ENCODE data around the gene PCNX4. TPM values are rescaled to one million over a fixed set of nuclear protein-coding genes. Genes with fewer than 3 reads are reported as not detected.
A peak's percentile ranks its signal among the peaks of the same experiment; 100 is the strongest.

The PCNX4 gene
- total RNA-seq, 1 donor from 2014 or later = 68.7 TPM

- no peak for DNase-seq (ENCODE audit: low spot score)
- Mint-ChIP-seq H3K36me3 (ENCODE audit: low read depth, unreplicated experiment) (peaks cover 4% of the 10 kb centered on the region), H3K4me3 (ENCODE audit: unreplicated experiment) (peak overlapping the region; percentile 6), H3K27me3 (ENCODE audit: unreplicated experiment) (peaks cover 10% of the 10 kb centered on the region), H3K9me3 (ENCODE audit: unreplicated experiment) (no peaks in the 10 kb centered on the region), H3K4me1 (ENCODE audit: unreplicated experiment) (peaks cover 13% of the 10 kb centered on the region), H3K27ac (ENCODE audit: unreplicated experiment) (no peak overlapping the region)
- TF ChIP-seq, protein P1, sequence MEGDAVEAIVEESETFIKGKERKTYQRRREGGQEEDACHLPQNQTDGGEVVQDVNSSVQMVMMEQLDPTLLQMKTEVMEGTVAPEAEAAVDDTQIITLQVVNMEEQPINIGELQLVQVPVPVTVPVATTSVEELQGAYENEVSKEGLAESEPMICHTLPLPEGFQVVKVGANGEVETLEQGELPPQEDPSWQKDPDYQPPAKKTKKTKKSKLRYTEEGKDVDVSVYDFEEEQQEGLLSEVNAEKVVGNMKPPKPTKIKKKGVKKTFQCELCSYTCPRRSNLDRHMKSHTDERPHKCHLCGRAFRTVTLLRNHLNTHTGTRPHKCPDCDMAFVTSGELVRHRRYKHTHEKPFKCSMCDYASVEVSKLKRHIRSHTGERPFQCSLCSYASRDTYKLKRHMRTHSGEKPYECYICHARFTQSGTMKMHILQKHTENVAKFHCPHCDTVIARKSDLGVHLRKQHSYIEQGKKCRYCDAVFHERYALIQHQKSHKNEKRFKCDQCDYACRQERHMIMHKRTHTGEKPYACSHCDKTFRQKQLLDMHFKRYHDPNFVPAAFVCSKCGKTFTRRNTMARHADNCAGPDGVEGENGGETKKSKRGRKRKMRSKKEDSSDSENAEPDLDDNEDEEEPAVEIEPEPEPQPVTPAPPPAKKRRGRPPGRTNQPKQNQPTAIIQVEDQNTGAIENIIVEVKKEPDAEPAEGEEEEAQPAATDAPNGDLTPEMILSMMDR (IDR thresholded peaks at IDR 0.05; ENCODE audit: unreplicated experiment) = no peak
Observed at GRCh38 chr14:60161196-60162107, 69.7 kb downstream of the PCNX4 start.

- Mint-ChIP-seq H3K9me3 (ENCODE audit: unreplicated experiment) (no peaks in the 10 kb centered on the region), H3K27ac (ENCODE audit: unreplicated experiment) (no peak overlapping the region), H3K27me3 (ENCODE audit: unreplicated experiment) (peaks cover 10% of the 10 kb centered on the region), H3K4me3 (ENCODE audit: unreplicated experiment) (no peak overlapping the region), H3K4me1 (ENCODE audit: unreplicated experiment) (peaks cover 13% of the 10 kb centered on the region), H3K36me3 (ENCODE audit: low read depth, unreplicated experiment) (peaks cover 4% of the 10 kb centered on the region)
- TF ChIP-seq, protein P1 (IDR thresholded peaks at IDR 0.05; ENCODE audit: unreplicated experiment) = no peak
- no peak for DNase-seq (ENCODE audit: low spot score)
Observed at GRCh38 chr14:60163693-60164092, 72.0 kb downstream of the PCNX4 start.

DNA sequence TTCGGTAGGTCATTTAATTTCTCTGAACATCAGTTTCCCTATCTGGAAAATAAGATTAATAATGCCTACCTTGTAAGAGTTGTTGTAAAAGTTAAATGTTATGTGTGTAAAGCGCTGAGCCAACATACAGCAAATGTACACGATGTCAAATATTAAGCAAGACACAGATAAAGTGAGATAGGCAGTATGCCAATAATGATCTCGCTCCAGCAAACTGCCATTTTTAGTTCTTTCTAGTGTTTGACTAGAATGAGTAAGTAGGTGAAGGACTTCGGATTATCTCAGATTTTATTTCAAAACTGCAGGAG lies 72.6 kb downstream of the PCNX4 start:
- peaks cover 10% of the 10 kb centered on the region for H3K27me3 Mint-ChIP-seq (ENCODE audit: unreplicated experiment)
- TF ChIP-seq, protein P1 (IDR thresholded peaks at IDR 0.05; ENCODE audit: unreplicated experiment) = no peak
- no peaks in the 10 kb centered on the region for H3K9me3 Mint-ChIP-seq (ENCODE audit: unreplicated experiment)
- peaks cover 13% of the 10 kb centered on the region for H3K4me1 Mint-ChIP-seq (ENCODE audit: unreplicated experiment)
- no peak for DNase-seq (ENCODE audit: low spot score)
- peak overlapping the region; percentile 51 for H3K27ac Mint-ChIP-seq (ENCODE audit: unreplicated experiment)
- peaks cover 4% of the 10 kb centered on the region for H3K36me3 Mint-ChIP-seq (ENCODE audit: low read depth, unreplicated experiment)
- H3K4me3 Mint-ChIP-seq (ENCODE audit: unreplicated experiment) = peak overlapping the region; percentile 96

DNA sequence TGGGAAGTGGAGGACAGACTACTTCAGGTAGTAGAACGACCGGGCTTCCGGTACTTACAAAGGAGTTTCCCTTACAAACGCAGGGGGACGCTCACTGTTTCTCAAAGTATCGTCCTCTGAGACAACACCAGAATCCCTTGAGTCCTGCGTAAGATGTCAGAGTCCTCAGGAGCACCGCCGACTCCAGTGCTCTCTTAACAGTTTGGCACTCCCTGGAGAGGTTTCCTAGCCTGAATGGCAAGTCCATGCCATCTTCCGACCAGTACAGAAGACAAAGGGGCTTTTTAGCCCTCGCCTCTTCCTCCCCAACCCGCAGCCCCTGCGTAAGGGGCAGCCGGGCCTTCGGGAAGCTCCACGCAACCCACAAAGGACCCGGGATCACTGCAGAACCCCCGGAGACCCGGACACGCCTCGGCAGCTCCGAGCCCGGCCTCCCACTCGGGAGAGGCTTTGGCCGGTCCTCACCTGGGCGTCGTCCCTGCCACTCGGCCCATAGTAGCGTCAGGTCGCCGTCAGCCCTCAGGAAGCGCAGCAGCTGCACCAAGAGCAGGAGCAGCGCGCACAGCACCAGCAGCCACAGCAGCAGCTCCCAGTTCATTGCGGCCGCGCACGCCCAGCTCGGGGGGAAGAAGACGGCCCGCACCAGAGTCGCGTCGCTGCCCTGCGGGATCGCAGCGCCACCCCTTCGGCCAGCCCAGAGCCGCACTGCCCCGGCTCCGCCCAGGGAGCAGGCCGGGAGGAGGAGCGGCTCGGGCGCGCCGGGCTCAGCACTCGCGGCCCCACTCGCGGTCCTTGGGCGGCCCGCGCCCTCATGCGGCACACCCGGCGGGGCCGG lies 73.2 kb downstream of the PCNX4 start, which contains the start of gene DHRS7:
Gene DHRS7 (minus strand): TSS at position 687 of the 835 bp plus-strand sequence. CDS start 89 bp downstream, at position 598.
- peak within 1 kb of the TSS; percentile 51 for H3K27ac Mint-ChIP-seq (ENCODE audit: unreplicated experiment)
- no peaks in the 10 kb centered on the region for H3K9me3 Mint-ChIP-seq (ENCODE audit: unreplicated experiment)
- H3K4me1 Mint-ChIP-seq (ENCODE audit: unreplicated experiment) = peaks cover 9% of the 10 kb centered on the region
- peaks cover 4% of the 10 kb centered on the region for H3K36me3 Mint-ChIP-seq (ENCODE audit: low read depth, unreplicated experiment)
- H3K27me3 Mint-ChIP-seq (ENCODE audit: unreplicated experiment) = peaks cover 10% of the 10 kb centered on the region
- DNase-seq (ENCODE audit: low spot score) = peak; percentile 82
- peak within 1 kb of the TSS; percentile 96 for H3K4me3 Mint-ChIP-seq (ENCODE audit: unreplicated experiment)
- TF ChIP-seq, protein P1 (IDR thresholded peaks at IDR 0.05; ENCODE audit: unreplicated experiment) = no peak
